Liver (tissue), 9 donors: ENCODE results near the gene DUOXA1. TPM values are rescaled to one million over a fixed set of nuclear protein-coding genes. Genes with fewer than 3 reads are reported as not detected.

Experiments used
- DNase-seq: peaks from one replicate; pipeline ENCODE4 v3.0.0-alpha.2; 2017; ENCODE audit warnings: low spot score
- H3K27ac ChIP-seq, 2 donors: one replicate each; pipeline ENCODE4 v1.7.0; 2013; ENCODE audit warnings: inconsistent platforms in 2 of 2, low read length in 2 of 2, control low read depth in 1 of 2, low read depth in 1 of 2, mild to moderate bottlenecking in 1 of 2
- H3K27me3 ChIP-seq, 4 donors: one replicate each; pipeline versions ENCODE4 v1.6.1 to v1.7.0; 2013; ENCODE audit warnings: low read length in 3 of 4, inconsistent platforms in 1 of 4, mild to moderate bottlenecking in 1 of 4, moderate library complexity in 1 of 4; ENCODE audit not compliant: control insufficient read depth in 4 of 4, insufficient read depth in 4 of 4
- H3K36me3 ChIP-seq, 4 donors: one replicate each; pipeline versions ENCODE4 v1.6.1 to v1.7.0; 2013; ENCODE audit warnings: low read length in 3 of 4, mild to moderate bottlenecking in 3 of 4, low read depth in 1 of 4, moderate library complexity in 1 of 4; ENCODE audit not compliant: control insufficient read depth in 4 of 4, insufficient read depth in 3 of 4
- H3K4me1 ChIP-seq, 4 donors: one replicate each; pipeline versions ENCODE4 v1.6.1 to v1.7.0; 2013; ENCODE audit warnings: low read length in 3 of 4, mild to moderate bottlenecking in 3 of 4, moderate library complexity in 1 of 4; ENCODE audit not compliant: control insufficient read depth in 4 of 4, insufficient read depth in 4 of 4
- H3K4me3 ChIP-seq, 3 donors: one replicate each; pipeline versions ENCODE4 v1.6.1 to v1.7.0; 2013; ENCODE audit warnings: low read length in 3 of 3, control low read depth in 1 of 3, low read depth in 1 of 3, mild to moderate bottlenecking in 1 of 3
- H3K9ac ChIP-seq, 2 donors: one replicate each; pipeline ENCODE4 v1.7.0; 2013; ENCODE audit warnings: low read length in 2 of 2, mild to moderate bottlenecking in 2 of 2, moderate library complexity in 2 of 2, control low read depth in 1 of 2, low read depth in 1 of 2
- H3K9me3 ChIP-seq, 4 donors: one replicate each; pipeline versions ENCODE4 v1.6.1 to v1.7.0; 2013; ENCODE audit warnings: low read length in 3 of 4; ENCODE audit not compliant: control insufficient read depth in 4 of 4
- ATF3 ChIP-seq: IDR thresholded peaks from 2 replicates; pipeline ENCODE4 v1.6.1; 2016; ENCODE audit warnings: antibody characterized with exemption
- CTCF ChIP-seq: fragments of 150-350 bp; IDR thresholded peaks from 2 replicates; pipeline ENCODE4 v1.5.1; 2017; ENCODE audit warnings: improper control_type of control experiment, low read depth, low read length; ENCODE audit not compliant: missing input control
- EGR1 ChIP-seq, 2 donors: IDR thresholded peaks; 2 replicates each; pipeline ENCODE4 v1.6.1; 2016 to 2018; ENCODE audit warnings: antibody characterized with exemption in 2 of 2, low read depth in 2 of 2
- FOXA1 ChIP-seq: IDR thresholded peaks from 2 replicates; pipeline ENCODE4 v1.6.1; 2016; ENCODE audit warnings: antibody characterized with exemption
- FOXA2 ChIP-seq: IDR thresholded peaks from 2 replicates; pipeline ENCODE4 v1.6.1; 2016; ENCODE audit warnings: antibody characterized with exemption
- GABPA ChIP-seq, 2 donors: IDR thresholded peaks in 1 of 2; conservative IDR thresholded peaks in 1 of 2; 2 replicates each; pipeline ENCODE4 v1.6.1; 2016; ENCODE audit warnings: antibody characterized with exemption in 2 of 2, mild to moderate bottlenecking in 1 of 2, moderate library complexity in 1 of 2
- HNF4A ChIP-seq, 2 donors: conservative IDR thresholded peaks; 2 replicates each; pipeline ENCODE4 v1.6.1; 2016; ENCODE audit warnings: antibody characterized with exemption in 2 of 2, mild to moderate bottlenecking in 2 of 2
- HNF4G ChIP-seq: IDR thresholded peaks from 2 replicates; pipeline ENCODE4 v1.6.1; 2016; ENCODE audit warnings: antibody characterized with exemption
- JUND ChIP-seq, 2 donors: IDR thresholded peaks; 2 replicates each; pipeline ENCODE4 v1.6.1; 2016; ENCODE audit warnings: antibody characterized with exemption in 2 of 2
- MAX ChIP-seq: IDR thresholded peaks from 2 replicates; pipeline ENCODE4 v1.6.1; 2016; ENCODE audit warnings: antibody characterized with exemption
- NR2F2 ChIP-seq: IDR thresholded peaks from 2 replicates; pipeline ENCODE4 v1.6.1; 2016; ENCODE audit warnings: antibody characterized with exemption
- RAD21 ChIP-seq, 2 donors: IDR thresholded peaks; 2 replicates each; pipeline ENCODE4 v1.6.1; 2016; ENCODE audit warnings: antibody characterized with exemption in 2 of 2, mild to moderate bottlenecking in 2 of 2
- RXRA ChIP-seq, 2 donors: IDR thresholded peaks; 2 replicates each; pipeline ENCODE4 v1.6.1; 2017 to 2018; ENCODE audit warnings: antibody characterized with exemption in 2 of 2, mild to moderate bottlenecking in 1 of 2
- SP1 ChIP-seq: IDR thresholded peaks from 2 replicates; pipeline ENCODE4 v1.6.1; 2018; ENCODE audit warnings: antibody characterized with exemption, mild to moderate bottlenecking
- TAF1 ChIP-seq: conservative IDR thresholded peaks from 2 replicates; pipeline ENCODE4 v1.6.1; 2016; ENCODE audit warnings: antibody characterized with exemption, mild to moderate bottlenecking
- YY1 ChIP-seq: IDR thresholded peaks from 2 replicates; pipeline ENCODE4 v1.6.1; 2016; ENCODE audit warnings: antibody characterized with exemption, mild to moderate bottlenecking
- ZBTB33 ChIP-seq: IDR thresholded peaks from 2 replicates; pipeline ENCODE4 v1.6.1; 2016; ENCODE audit warnings: antibody characterized with exemption
- WGBS: extraction: QIAGEN DNeasy Blood & Tissue Kit; methylation state at CpG from one replicate; pipeline ENCODE4 v1.1.7; 2013; 5-methylcytosine and 5-hydroxymethylcytosine counted together
- polyA plus RNA-seq, 2 donors: library from polyadenylated mRNA; stranded (reverse) in 1 of 2; unstranded in 1 of 2; fragments of 200-250 nt in 1 of 2; fragments of >200 nt in 1 of 2; fragmentation: Nextera tagmentation in 1 of 2; extraction: Ambion mirVana in 1 of 2; gene quantifications; one replicate each; pipeline versions ENCODE4 v1.2.1 to v1.2.3, GENCODE V29; 2013 to 2015
- total RNA-seq, 2 donors: library from RNA; depleted of rRNA; stranded (reverse); fragments of >200 nt; gene quantifications; one replicate each; pipeline ENCODE4 v1.2.3, GENCODE V29; 2014
- TF ChIP-seq, protein P1 (sequence below): IDR thresholded peaks from 2 replicates; pipeline ENCODE4 v1.6.1; 2016; ENCODE audit warnings: antibody characterized with exemption, mild to moderate bottlenecking
- donor health status: healthy.
- donor health status: healthy.
- donor health status: healthy.
- donor health status: healthy.
- donor health status: healthy.

Gene DUOXA1
- total and polyA plus RNA-seq, 4 donors = 0.02 TPM; not detected in 3

- DNase-seq = no peak
- Histone ChIP-seq H3K4me3 (no peak overlapping the region), H3K4me1 (no peaks in the 10 kb centered on the region), H3K36me3 (no peaks in the 10 kb centered on the region), H3K27ac (no peak overlapping the region), H3K9ac (no peak overlapping the region), H3K27me3 (no peaks in the 10 kb centered on the region), H3K9me3 (no peaks in the 10 kb centered on the region)
- no peak for TF ChIP-seq ATF3
- TF ChIP-seq MAX = no peak
- no peak for TF ChIP-seq JUND (IDR thresholded peaks at IDR 0.05)
- TF ChIP-seq HNF4A (conservative IDR thresholded peaks at IDR 0.05) = no peak
- no peak for TF ChIP-seq CTCF
- TF ChIP-seq ZBTB33 = no peak
- no peak for TF ChIP-seq HNF4G
- no peak for TF ChIP-seq YY1
- TF ChIP-seq FOXA1 = no peak
- no peak for TF ChIP-seq GABPA (IDR thresholded peaks at IDR 0.05 in 1 of 2, conservative IDR thresholded peaks at IDR 0.05 in 1 of 2)
- TF ChIP-seq, protein P1, sequence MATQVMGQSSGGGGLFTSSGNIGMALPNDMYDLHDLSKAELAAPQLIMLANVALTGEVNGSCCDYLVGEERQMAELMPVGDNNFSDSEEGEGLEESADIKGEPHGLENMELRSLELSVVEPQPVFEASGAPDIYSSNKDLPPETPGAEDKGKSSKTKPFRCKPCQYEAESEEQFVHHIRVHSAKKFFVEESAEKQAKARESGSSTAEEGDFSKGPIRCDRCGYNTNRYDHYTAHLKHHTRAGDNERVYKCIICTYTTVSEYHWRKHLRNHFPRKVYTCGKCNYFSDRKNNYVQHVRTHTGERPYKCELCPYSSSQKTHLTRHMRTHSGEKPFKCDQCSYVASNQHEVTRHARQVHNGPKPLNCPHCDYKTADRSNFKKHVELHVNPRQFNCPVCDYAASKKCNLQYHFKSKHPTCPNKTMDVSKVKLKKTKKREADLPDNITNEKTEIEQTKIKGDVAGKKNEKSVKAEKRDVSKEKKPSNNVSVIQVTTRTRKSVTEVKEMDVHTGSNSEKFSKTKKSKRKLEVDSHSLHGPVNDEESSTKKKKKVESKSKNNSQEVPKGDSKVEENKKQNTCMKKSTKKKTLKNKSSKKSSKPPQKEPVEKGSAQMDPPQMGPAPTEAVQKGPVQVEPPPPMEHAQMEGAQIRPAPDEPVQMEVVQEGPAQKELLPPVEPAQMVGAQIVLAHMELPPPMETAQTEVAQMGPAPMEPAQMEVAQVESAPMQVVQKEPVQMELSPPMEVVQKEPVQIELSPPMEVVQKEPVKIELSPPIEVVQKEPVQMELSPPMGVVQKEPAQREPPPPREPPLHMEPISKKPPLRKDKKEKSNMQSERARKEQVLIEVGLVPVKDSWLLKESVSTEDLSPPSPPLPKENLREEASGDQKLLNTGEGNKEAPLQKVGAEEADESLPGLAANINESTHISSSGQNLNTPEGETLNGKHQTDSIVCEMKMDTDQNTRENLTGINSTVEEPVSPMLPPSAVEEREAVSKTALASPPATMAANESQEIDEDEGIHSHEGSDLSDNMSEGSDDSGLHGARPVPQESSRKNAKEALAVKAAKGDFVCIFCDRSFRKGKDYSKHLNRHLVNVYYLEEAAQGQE = no peak
- no peak for TF ChIP-seq FOXA2
- TF ChIP-seq TAF1 = no peak
- no peak for TF ChIP-seq NR2F2
- no peak for TF ChIP-seq RAD21 (IDR thresholded peaks at IDR 0.05)
- no peak for TF ChIP-seq RXRA (IDR thresholded peaks at IDR 0.05)
- no peak for TF ChIP-seq SP1
- no peak for TF ChIP-seq EGR1 (IDR thresholded peaks at IDR 0.05; ENCODE audit: low read depth in 2 of 2)
- WGBS = 88% methylated on average over 6 of the region's 6 CpGs
Measured at GRCh38 chr15:45150481-45150880, 20.8 kb upstream of the DUOXA1 start.
